Fibroblast of lung (primary cell): Measurements from ENCODE around the gene TEKT3. TPM values are rescaled to one million over a fixed set of nuclear protein-coding genes. Genes with fewer than 3 reads are reported as not detected.

ENCODE experiments used
- DNase-seq, 2 donors: peaks; one replicate each; pipeline versions ENCODE4 v3.0.0 to v3.0.0-alpha.2; 2010; ENCODE audit warnings: low read depth in 2 of 2
- H2AFZ ChIP-seq: 2 replicates; pipeline ENCODE4 v1.5.1; 2012; ENCODE audit warnings: low read length, control low read depth, inconsistent platforms
- H3K27ac ChIP-seq: 2 replicates; pipeline ENCODE4 v1.5.1; 2011; ENCODE audit warnings: low read length, control low read depth; ENCODE audit not compliant: insufficient read depth
- H3K27me3 ChIP-seq: 2 replicates; pipeline ENCODE4 v1.5.1; 2011; ENCODE audit warnings: mild to moderate bottlenecking, low read length; ENCODE audit not compliant: control insufficient read depth, insufficient read depth
- H3K36me3 ChIP-seq: 2 replicates; pipeline ENCODE4 v1.5.1; 2011; ENCODE audit warnings: low read length; ENCODE audit not compliant: control insufficient read depth, insufficient read depth
- H3K4me1 ChIP-seq: 2 replicates; pipeline ENCODE4 v1.5.1; 2011; ENCODE audit warnings: low read length; ENCODE audit not compliant: control insufficient read depth, insufficient read depth; ENCODE audit errors: extremely low read depth
- H3K4me2 ChIP-seq: 2 replicates; pipeline ENCODE4 v1.5.1; 2011; ENCODE audit warnings: low read length, control low read depth; ENCODE audit not compliant: insufficient read depth; ENCODE audit errors: extremely low read depth
- H3K4me3 ChIP-seq, 4 experiments: fragments of 200-600 bp in 1 of 4; sonication (generic) in 1 of 4; replicated peaks in 1 of 4; 2 replicates each; pipeline ENCODE4 v1.5.1; 2011 to 2016; ENCODE audit warnings: low read length in 4 of 4, low read depth in 3 of 4, mild to moderate bottlenecking in 3 of 4, control low read depth in 2 of 4, inconsistent platforms in 1 of 4, mixed read lengths in 1 of 4; ENCODE audit not compliant: insufficient read depth in 1 of 4; ENCODE audit errors: control extremely low read depth in 1 of 4
- H3K79me2 ChIP-seq: 2 replicates; pipeline ENCODE4 v1.5.1; 2012; ENCODE audit warnings: mild to moderate bottlenecking, low read length, inconsistent platforms; ENCODE audit not compliant: control insufficient read depth, insufficient read depth
- H3K9ac ChIP-seq: 2 replicates; pipeline ENCODE4 v1.5.1; 2011; ENCODE audit warnings: mild to moderate bottlenecking, low read length, control low read depth; ENCODE audit not compliant: insufficient read depth
- H3K9me3 ChIP-seq: 2 replicates; pipeline ENCODE4 v1.5.1; 2012; ENCODE audit warnings: low read depth, low read length; ENCODE audit not compliant: control insufficient read depth, insufficient read depth
- H4K20me1 ChIP-seq: 2 replicates; pipeline ENCODE4 v1.5.1; 2011; ENCODE audit warnings: low read length; ENCODE audit not compliant: control insufficient read depth, insufficient read depth; ENCODE audit errors: extremely low read depth
- CTCF ChIP-seq, 2 donors: IDR thresholded peaks in 1 of 2; conservative IDR thresholded peaks in 1 of 2; 1 replicate in 1 of 2; 2 replicates in 1 of 2; pipeline ENCODE4 v1.5.1; 2011 to 2012; ENCODE audit warnings: low read length in 2 of 2, control low read depth in 1 of 2, inconsistent platforms in 1 of 2, low read depth in 1 of 2, mild to moderate bottlenecking in 1 of 2
- EZH2 ChIP-seq: IDR thresholded peaks from 2 replicates; pipeline ENCODE4 v1.5.1; 2012; ENCODE audit warnings: low read length, control low read depth, mild to moderate bottlenecking; ENCODE audit errors: missing control alignments
- polyA plus RNA-seq, 2 donors: library from polyadenylated mRNA; depleted of rRNA in 1 of 2; stranded (reverse) in 1 of 2; unstranded in 1 of 2; fragments of >200 nt; gene quantifications; 2 replicates each; pipeline ENCODE4 v1.2.1, GENCODE V29; 2011 to 2012; ENCODE audit warnings: missing spikeins in 1 of 2
- total RNA-seq: library from RNA; depleted of rRNA; stranded (reverse); fragments of >200 nt; gene quantifications from 2 replicates; pipeline ENCODE4 v1.2.1, GENCODE V29; 2014

The TEKT3 gene
- total and polyA plus RNA-seq, 2 donors (not counting 1 experiment from before 2014, with no cell fraction given) = 0.33 to 0.52 TPM

GRCh38 chr17:15266325-15267125 lies 74.9 kb downstream of the TEKT3 start:
- no peaks in the 10 kb centered on the region for H4K20me1 ChIP-seq
- peaks cover 8% of the 10 kb centered on the region for H3K79me2 ChIP-seq
- no peaks in the 10 kb centered on the region for H3K4me1 ChIP-seq
- H3K9me3 ChIP-seq = no peaks in the 10 kb centered on the region
- DNase-seq = no peak
- TF ChIP-seq CTCF (conservative IDR thresholded peaks at IDR 0.05 in 1 of 2, IDR thresholded peaks at IDR 0.05 in 1 of 2; ENCODE audit: low read depth in 1 of 2, low read length in 2 of 2) = no peak
- no peak for TF ChIP-seq EZH2
- H3K27me3 ChIP-seq = peaks cover 5% of the 10 kb centered on the region
- H3K27ac ChIP-seq = no peak overlapping the region
- no peak overlapping the region for H3K4me2 ChIP-seq
- no peak overlapping the region for H3K4me3 ChIP-seq
- no peak overlapping the region for H2AFZ ChIP-seq
- H3K36me3 ChIP-seq = no peaks in the 10 kb centered on the region
- no peak overlapping the region for H3K9ac ChIP-seq

GRCh38 chr17:15265131-15265530 lies 76.3 kb downstream of the TEKT3 start, which contains the start of gene PMP22:
TSS of gene PMP22 (minus strand) at chr17:15265326. CDS start at chr17:15260727, 4,599 bp downstream.
- H4K20me1 ChIP-seq = no peaks in the 10 kb centered on the region
- H3K27ac ChIP-seq = no peak within 1 kb of the TSS
- no peaks in the 10 kb centered on the region for H3K9me3 ChIP-seq
- peak within 1 kb of the TSS; percentile 52 for H3K4me2 ChIP-seq
- H3K4me1 ChIP-seq = no peaks in the 10 kb centered on the region
- peaks cover 15% of the 10 kb centered on the region for H3K79me2 ChIP-seq
- no peak for TF ChIP-seq EZH2
- TF ChIP-seq CTCF (conservative IDR thresholded peaks at IDR 0.05 in 1 of 2, IDR thresholded peaks at IDR 0.05 in 1 of 2; ENCODE audit: low read depth in 1 of 2, low read length in 2 of 2) = peak; percentile 15 to 19
- peaks cover 5% of the 10 kb centered on the region for H3K27me3 ChIP-seq
- no peak within 1 kb of the TSS for H3K9ac ChIP-seq
- H3K36me3 ChIP-seq = no peaks in the 10 kb centered on the region
- peak within 1 kb of the TSS; percentile 21 to 79 (median 48) for H3K4me3 ChIP-seq
- peak in 1 of 2 donors; percentile 44 for DNase-seq
- no peak within 1 kb of the TSS for H2AFZ ChIP-seq

- TF ChIP-seq EZH2 (no peak), CTCF (conservative IDR thresholded peaks at IDR 0.05 in 1 of 2, IDR thresholded peaks at IDR 0.05 in 1 of 2; ENCODE audit: low read depth in 1 of 2, low read length in 2 of 2) (no peak)
- H3K27ac ChIP-seq = no peak overlapping the region
- H3K4me2 ChIP-seq = peak overlapping the region; percentile 52
- no peak overlapping the region for H2AFZ ChIP-seq
- peaks cover 17% of the 10 kb centered on the region for H3K79me2 ChIP-seq
- no peaks in the 10 kb centered on the region for H4K20me1 ChIP-seq
- peak overlapping the region; percentile 21 to 79 (median 48) for H3K4me3 ChIP-seq
- no peaks in the 10 kb centered on the region for H3K4me1 ChIP-seq
- no peaks in the 10 kb centered on the region for H3K9me3 ChIP-seq
- no peak overlapping the region for H3K9ac ChIP-seq
- no peak for DNase-seq
- no peaks in the 10 kb centered on the region for H3K36me3 ChIP-seq
- peaks cover 3% of the 10 kb centered on the region for H3K27me3 ChIP-seq
Observed at GRCh38 chr17:15264542-15264941, 76.9 kb downstream of the TEKT3 start.
